GM12878 (cell line): ENCODE data around the gene SLC38A3.

Source experiments
- CBX3 ChIP-seq: fragments of 200-600 bp; sonication (generic); IDR thresholded peaks from 2 replicates; pipeline ENCODE4 v1.6.1; 2016; ENCODE audit warnings: low read depth, borderline replicate concordance
- CBX5 ChIP-seq: sonication (generic); IDR thresholded peaks from 2 replicates; pipeline ENCODE4 v1.6.1; 2016; ENCODE audit warnings: low read depth, moderate library complexity, mild to moderate bottlenecking, inconsistent platforms
- EP300 ChIP-seq, 2 experiments: fragments of 150-350 bp in 1 of 2; IDR thresholded peaks; 2 replicates each; pipeline ENCODE4 v1.6.1; 2011 to 2012; ENCODE audit warnings: low read depth in 2 of 2, low read length in 2 of 2, borderline replicate concordance in 1 of 2, improper control_type of control experiment in 1 of 2, inconsistent platforms in 1 of 2; ENCODE audit not compliant: control insufficient read depth in 1 of 2
- EZH2 ChIP-seq: IDR thresholded peaks from 2 replicates; pipeline ENCODE4 v1.6.1; 2012; ENCODE audit warnings: low read depth, mild to moderate bottlenecking, control low read depth, inconsistent platforms, low read length, borderline replicate concordance; ENCODE audit not compliant: control insufficient read depth
- POLR2A ChIP-seq: IDR thresholded peaks from 2 replicates; pipeline ENCODE4 v1.6.1; 2011; ENCODE audit warnings: low read depth, mild to moderate bottlenecking, low read length
- SMARCA5 ChIP-seq: fragments of 450-650 bp; IDR thresholded peaks from 2 replicates; pipeline ENCODE4 v1.6.1; 2017; ENCODE audit warnings: mild to moderate bottlenecking
- TCF12 ChIP-seq: IDR thresholded peaks from 2 replicates; pipeline ENCODE4 v1.6.1; 2011; ENCODE audit warnings: low read depth, mild to moderate bottlenecking, low read length
- TF ChIP-seq, protein P1 (sequence below), 3 experiments: IDR thresholded peaks in 2 of 3; conservative IDR thresholded peaks in 1 of 3; 2 replicates each; pipeline ENCODE4 v1.5.1; 2011; ENCODE audit warnings: low read depth in 3 of 3, low read length in 3 of 3, mild to moderate bottlenecking in 3 of 3, control low read depth in 2 of 3, moderate library complexity in 2 of 3, inconsistent platforms in 1 of 3, mixed read lengths in 1 of 3; ENCODE audit not compliant: control insufficient read depth in 2 of 3, insufficient read depth in 1 of 3; ENCODE audit errors: extremely low read depth in 1 of 3
- TF ChIP-seq, protein P2 (sequence below): IDR thresholded peaks from 2 replicates; pipeline ENCODE4 v1.6.1; 2011; ENCODE audit warnings: low read depth, low read length, improper control_type of control experiment, borderline replicate concordance

- TF ChIP-seq, protein P1, sequence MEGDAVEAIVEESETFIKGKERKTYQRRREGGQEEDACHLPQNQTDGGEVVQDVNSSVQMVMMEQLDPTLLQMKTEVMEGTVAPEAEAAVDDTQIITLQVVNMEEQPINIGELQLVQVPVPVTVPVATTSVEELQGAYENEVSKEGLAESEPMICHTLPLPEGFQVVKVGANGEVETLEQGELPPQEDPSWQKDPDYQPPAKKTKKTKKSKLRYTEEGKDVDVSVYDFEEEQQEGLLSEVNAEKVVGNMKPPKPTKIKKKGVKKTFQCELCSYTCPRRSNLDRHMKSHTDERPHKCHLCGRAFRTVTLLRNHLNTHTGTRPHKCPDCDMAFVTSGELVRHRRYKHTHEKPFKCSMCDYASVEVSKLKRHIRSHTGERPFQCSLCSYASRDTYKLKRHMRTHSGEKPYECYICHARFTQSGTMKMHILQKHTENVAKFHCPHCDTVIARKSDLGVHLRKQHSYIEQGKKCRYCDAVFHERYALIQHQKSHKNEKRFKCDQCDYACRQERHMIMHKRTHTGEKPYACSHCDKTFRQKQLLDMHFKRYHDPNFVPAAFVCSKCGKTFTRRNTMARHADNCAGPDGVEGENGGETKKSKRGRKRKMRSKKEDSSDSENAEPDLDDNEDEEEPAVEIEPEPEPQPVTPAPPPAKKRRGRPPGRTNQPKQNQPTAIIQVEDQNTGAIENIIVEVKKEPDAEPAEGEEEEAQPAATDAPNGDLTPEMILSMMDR (IDR thresholded peaks at IDR 0.05 in 2 of 3, conservative IDR thresholded peaks at IDR 0.05 in 1 of 3; ENCODE audit: control insufficient read depth in 2 of 3, extremely low read depth in 1 of 3, insufficient read depth in 1 of 3, low read depth in 3 of 3, low read length in 3 of 3) = no peak
- TF ChIP-seq CBX3 (no peak), EP300 (IDR thresholded peaks at IDR 0.05; ENCODE audit: borderline replicate concordance in 1 of 2, control insufficient read depth in 1 of 2, low read depth in 2 of 2, low read length in 2 of 2) (no peak), POLR2A (no peak), CBX5 (no peak), TCF12 (no peak), EZH2 (no peak), SMARCA5 (no peak)
- TF ChIP-seq, protein P2, sequence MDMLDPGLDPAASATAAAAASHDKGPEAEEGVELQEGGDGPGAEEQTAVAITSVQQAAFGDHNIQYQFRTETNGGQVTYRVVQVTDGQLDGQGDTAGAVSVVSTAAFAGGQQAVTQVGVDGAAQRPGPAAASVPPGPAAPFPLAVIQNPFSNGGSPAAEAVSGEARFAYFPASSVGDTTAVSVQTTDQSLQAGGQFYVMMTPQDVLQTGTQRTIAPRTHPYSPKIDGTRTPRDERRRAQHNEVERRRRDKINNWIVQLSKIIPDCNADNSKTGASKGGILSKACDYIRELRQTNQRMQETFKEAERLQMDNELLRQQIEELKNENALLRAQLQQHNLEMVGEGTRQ = no peak
Observed at GRCh38 chr3:50230104-50230793, 25.2 kb downstream of the SLC38A3 start.
